HEK293T (cell line): Measurements from ENCODE around the gene EIF2AK3.

Source experiments
- CTCF ChIA-PET: fragments of 350-600 bp; formaldehyde crosslinking; extraction: SDS; loops from one replicate; lab custom pipeline; 2021; ENCODE audit warnings: antibody characterized with exemption, inconsistent platforms; lab: Yijun Ruan, JAX
- POLR2A ChIA-PET: fragments of 350-600 bp; formaldehyde crosslinking; extraction: SDS; loops from one replicate; lab custom pipeline; 2020; ENCODE audit warnings: antibody characterized with exemption, inconsistent platforms; lab: Yijun Ruan, JAX
- DNase-seq: peaks from one replicate; pipeline ENCODE4 v3.0.0; 2012; ENCODE audit warnings: mixed read lengths; ENCODE audit errors: extremely low spot score
- ARNT ChIP-seq: fragments of 450-650 bp; IDR thresholded peaks from 2 replicates; pipeline ENCODE4 v1.6.1; 2017; ENCODE audit warnings: mild to moderate bottlenecking
- BHLHE40 ChIP-seq: fragments of 450-650 bp; IDR thresholded peaks from 2 replicates; pipeline ENCODE4 v1.6.1; 2016; ENCODE audit warnings: mild to moderate bottlenecking, moderate library complexity, borderline replicate concordance
- CTBP1 ChIP-seq: fragments of 450-650 bp; IDR thresholded peaks from 2 replicates; pipeline ENCODE4 v1.6.1; 2016; ENCODE audit warnings: borderline replicate concordance
- ELF4 ChIP-seq: fragments of 450-650 bp; IDR thresholded peaks from 2 replicates; pipeline ENCODE4 v1.6.1; 2017; ENCODE audit warnings: antibody characterized with exemption
- FOXA1 ChIP-seq: fragments of 450-650 bp; IDR thresholded peaks from 2 replicates; pipeline ENCODE4 v1.6.1; 2016; ENCODE audit warnings: mild to moderate bottlenecking
- FOXK2 ChIP-seq: fragments of 450-650 bp; IDR thresholded peaks from 2 replicates; pipeline ENCODE4 v1.6.1; 2016; ENCODE audit warnings: mild to moderate bottlenecking
- FOXM1 ChIP-seq: fragments of 450-650 bp; IDR thresholded peaks from 2 replicates; pipeline ENCODE4 v1.6.1; 2017; ENCODE audit warnings: mild to moderate bottlenecking, borderline replicate concordance
- HDGF ChIP-seq: fragments of 450-650 bp; IDR thresholded peaks from 2 replicates; pipeline ENCODE4 v1.6.1; 2017; ENCODE audit warnings: antibody characterized with exemption, borderline replicate concordance
- L3MBTL2 ChIP-seq: fragments of 450-650 bp; conservative IDR thresholded peaks from 2 replicates; pipeline ENCODE4 v1.6.1; 2016; ENCODE audit warnings: mild to moderate bottlenecking
- LEF1 ChIP-seq: fragments of 450-650 bp; IDR thresholded peaks from 2 replicates; pipeline ENCODE4 v1.6.1; 2017; ENCODE audit warnings: mild to moderate bottlenecking, borderline replicate concordance
- NFRKB ChIP-seq: fragments of 450-650 bp; IDR thresholded peaks from 2 replicates; pipeline ENCODE4 v1.6.1; 2016; ENCODE audit warnings: mild to moderate bottlenecking, moderate library complexity
- PKNOX1 ChIP-seq: fragments of 450-650 bp; IDR thresholded peaks from 2 replicates; pipeline ENCODE4 v1.6.1; 2016
- SP1 ChIP-seq: fragments of 450-650 bp; IDR thresholded peaks from 2 replicates; pipeline ENCODE4 v1.6.1; 2017
- SUZ12 ChIP-seq: fragments of 450-650 bp; IDR thresholded peaks from 2 replicates; pipeline ENCODE4 v1.6.1; 2016; ENCODE audit warnings: mild to moderate bottlenecking
- TARDBP ChIP-seq: fragments of 450-650 bp; IDR thresholded peaks from 2 replicates; pipeline ENCODE4 v1.6.1; 2016
- ZNF384 ChIP-seq: fragments of 450-650 bp; IDR thresholded peaks from 2 replicates; pipeline ENCODE4 v1.6.1; 2016

EIF2AK3 gene

GRCh38 chr2:88642278-88642677 lies 15.0 kb upstream of the EIF2AK3 start:
- POLR2A ChIA-PET = no interaction called here
- DNase-seq = no peak
- CTCF ChIA-PET = no interaction called here
- TF ChIP-seq ZNF384 (no peak), SP1 (no peak), TARDBP (no peak), HDGF (no peak), NFRKB (no peak), FOXA1 (no peak), LEF1 (no peak), SUZ12 (no peak), FOXM1 (no peak), ELF4 (no peak), CTBP1 (no peak), PKNOX1 (no peak), BHLHE40 (no peak), L3MBTL2 (no peak)

- ChIA-PET CTCF (no interaction called here), POLR2A (no interaction called here)
- TF ChIP-seq ZNF384 (no peak), ARNT (no peak), HDGF (no peak), SP1 (no peak), FOXM1 (no peak), LEF1 (no peak), ELF4 (no peak), BHLHE40 (no peak), FOXA1 (no peak), SUZ12 (no peak), L3MBTL2 (no peak), CTBP1 (no peak), FOXK2 (no peak), PKNOX1 (no peak), TARDBP (no peak), NFRKB (no peak)
- DNase-seq = no peak
These were observed 14.1 kb upstream of the EIF2AK3 start for GRCh38 chr2:88641330-88641729.

GRCh38 chr2:88639865-88640264 lies 12.6 kb upstream of the EIF2AK3 start:
- CTCF ChIA-PET = no interaction called here
- TF ChIP-seq ARNT (no peak), L3MBTL2 (no peak), ELF4 (no peak)
- no peak for DNase-seq
- POLR2A ChIA-PET = no interaction called here

GRCh38 chr2:88638743-88639142 lies 11.5 kb upstream of the EIF2AK3 start:
- TF ChIP-seq FOXA1 = no peak
- TF ChIP-seq ELF4 = no peak
- TF ChIP-seq ARNT = no peak
- no peak for TF ChIP-seq PKNOX1
- no peak for TF ChIP-seq FOXM1
- no peak for TF ChIP-seq FOXK2
- no peak for DNase-seq
- ChIA-PET CTCF (no interaction called here), POLR2A (interaction anchor here (1.8 kb wide), 1 partner anchor 11 kb away, joined by 6 read pairs; no protein-coding TSS in a partner anchor)

GRCh38 chr2:88638123-88638650 lies 10.9 kb upstream of the EIF2AK3 start:
- ChIA-PET CTCF (no interaction called here), POLR2A (interaction anchor here (1.8 kb wide), 1 partner anchor 10 kb away, joined by 6 read pairs; no protein-coding TSS in a partner anchor)
- no peak for DNase-seq
- TF ChIP-seq L3MBTL2 = no peak
- TF ChIP-seq FOXM1 = no peak
- TF ChIP-seq FOXA1 = no peak
- TF ChIP-seq NFRKB = no peak
- TF ChIP-seq HDGF = no peak
- no peak for TF ChIP-seq ARNT
- TF ChIP-seq LEF1 = no peak
- no peak for TF ChIP-seq PKNOX1
- TF ChIP-seq ELF4 = no peak
- no peak for TF ChIP-seq BHLHE40
- TF ChIP-seq FOXK2 = no peak
- TF ChIP-seq ZNF384 = no peak
- TF ChIP-seq SP1 = no peak
- TF ChIP-seq TARDBP = no peak

- CTCF ChIA-PET = no interaction called here
- DNase-seq = no peak
- TF ChIP-seq HDGF = no peak
- no peak for TF ChIP-seq CTBP1
- POLR2A ChIA-PET = interaction anchor here (1.8 kb wide), 1 partner anchor 10 kb away, joined by 6 read pairs; no protein-coding TSS in a partner anchor
These were observed 10.2 kb upstream of the EIF2AK3 start for GRCh38 chr2:88637464-88637863.
